ENCODE data around the gene MAP3K4.
"Not testable (repeated sequence)": the region's sequence is repeated elsewhere in the genome, so short reads cannot be mapped to it uniquely, and the experiment has no call there.

The MAP3K4 gene

DNA sequence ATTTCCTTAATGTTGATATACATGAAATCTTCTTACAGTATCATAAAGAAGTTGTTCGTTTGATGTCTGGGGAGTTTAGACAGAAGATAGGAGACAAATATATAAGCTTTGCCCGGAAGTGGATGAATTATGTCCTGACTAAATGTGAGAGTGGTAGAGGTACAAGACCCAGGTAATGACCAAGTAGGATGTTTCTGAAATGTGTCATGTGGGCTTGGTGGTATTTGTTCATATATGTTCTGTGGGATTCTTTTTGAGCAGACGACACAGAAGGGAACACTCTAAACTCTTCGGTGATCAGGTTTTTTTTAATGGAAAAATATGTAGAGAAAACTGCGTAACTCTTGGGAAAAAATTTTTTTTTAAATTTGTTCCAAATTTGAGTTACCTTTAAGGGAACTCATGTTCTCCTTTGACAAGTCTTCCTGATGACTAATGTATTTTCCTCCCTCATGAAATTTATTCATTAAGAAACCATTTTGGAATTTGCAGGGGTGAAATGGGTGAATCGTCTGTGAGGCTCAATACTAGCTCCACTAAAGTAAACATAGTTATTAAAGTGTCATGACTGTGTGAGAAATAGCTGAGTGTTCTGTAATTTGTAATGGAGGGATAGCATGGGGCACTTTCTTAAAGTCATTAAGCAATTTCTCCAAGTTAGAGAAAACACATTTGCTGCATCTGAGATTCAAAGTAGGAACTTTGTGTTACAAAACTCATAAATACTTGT, 100.6 kb downstream of the MAP3K4 start:
- no peak for DNase-seq

DNA sequence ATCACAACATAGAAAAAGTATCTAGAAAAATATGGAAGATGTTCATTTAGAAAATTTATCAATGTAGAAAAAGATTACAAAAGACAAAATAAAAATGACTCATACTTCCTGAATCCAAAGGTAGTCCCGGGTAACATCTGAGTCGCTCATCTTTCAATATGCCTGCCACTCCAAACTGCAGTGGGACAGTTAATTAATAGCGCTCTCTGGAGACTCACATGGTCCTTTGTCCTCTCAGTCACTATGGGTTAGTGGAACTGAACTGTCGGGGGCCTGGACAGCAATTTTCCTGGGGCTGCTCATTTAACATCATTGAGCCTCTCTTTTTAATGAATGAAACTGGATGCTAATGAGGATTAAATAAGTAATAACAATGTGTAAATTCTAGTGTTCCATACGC, 103.4 kb downstream of the MAP3K4 start:
- DNase-seq, result no peak

- no peak for DNase-seq
Observed at GRCh38 chr6:161095916-161096315, 104.3 kb downstream of the MAP3K4 start.

GRCh38 chr6:161100072-161100471, 108.5 kb downstream of the MAP3K4 start:
- DNase-seq, result no peak

- no peak for DNase-seq
Observed at GRCh38 chr6:161101517-161101916, 109.9 kb downstream of the MAP3K4 start.

GRCh38 chr6:161103475-161103874, 111.9 kb downstream of the MAP3K4 start:
- DNase-seq, result no peak

DNA sequence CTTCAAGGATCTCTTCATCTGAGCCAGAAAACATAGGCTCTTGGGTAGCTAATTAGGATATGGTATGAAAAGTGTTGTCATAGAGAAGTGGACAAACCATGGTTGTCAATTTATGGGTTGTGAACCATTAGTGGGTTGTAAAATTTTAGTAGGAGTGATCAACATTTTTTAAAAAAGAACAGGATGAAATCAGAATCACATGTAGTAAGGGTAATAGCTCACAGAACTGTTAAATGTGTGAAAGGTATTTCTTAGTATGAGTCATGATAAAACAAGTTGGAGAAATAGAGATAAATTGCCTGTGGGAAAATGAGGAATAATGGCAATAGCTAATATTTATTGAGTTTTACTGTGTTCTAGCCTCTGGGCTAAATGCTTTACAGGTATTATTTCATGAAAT, 113.4 kb downstream of the MAP3K4 start:
- DNase-seq, result no peak

DNA sequence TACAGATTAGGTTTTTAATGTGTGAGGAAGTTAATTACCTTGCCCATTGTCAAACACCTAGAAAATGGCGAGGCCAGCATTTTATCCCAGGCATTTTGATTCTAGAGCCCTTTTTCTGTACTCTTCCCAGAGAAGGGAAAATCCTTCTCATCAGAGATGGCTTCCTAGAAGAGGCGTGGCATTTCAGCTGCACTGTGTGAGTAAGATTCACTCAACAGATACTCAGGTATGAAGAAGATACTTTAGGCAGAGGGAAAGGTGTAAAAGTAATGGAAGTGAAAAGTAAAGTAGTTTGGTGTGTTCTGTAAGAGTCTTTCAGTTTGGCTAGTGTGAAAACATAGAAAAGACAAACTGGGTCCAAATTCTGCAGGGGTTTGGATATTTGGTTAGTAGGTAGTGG, 113.8 kb downstream of the MAP3K4 start:
- no peak for DNase-seq

- no peak for DNase-seq
Observed at GRCh38 chr6:161107779-161108730, 116.5 kb downstream of the MAP3K4 start.

DNA sequence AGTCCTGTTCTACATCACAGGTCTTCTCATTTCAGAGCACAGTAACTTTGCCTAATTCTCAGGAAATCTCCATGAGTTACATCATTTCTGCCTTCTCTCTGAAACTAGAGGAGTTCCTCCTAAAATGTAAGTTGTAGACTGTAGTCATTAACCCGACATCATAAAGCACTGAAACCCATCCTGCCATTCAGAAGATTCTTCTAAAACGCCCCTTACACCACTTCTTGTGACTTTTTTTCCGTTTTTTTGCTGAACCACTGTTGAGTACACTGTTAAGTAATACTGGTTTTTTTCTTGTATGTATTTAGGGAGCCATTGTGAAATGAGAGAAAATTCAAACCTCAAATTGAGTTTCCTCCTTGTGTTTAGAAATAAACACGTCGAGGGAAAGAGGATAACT, 117.3 kb downstream of the MAP3K4 start:
- DNase-seq, result no peak

DNA sequence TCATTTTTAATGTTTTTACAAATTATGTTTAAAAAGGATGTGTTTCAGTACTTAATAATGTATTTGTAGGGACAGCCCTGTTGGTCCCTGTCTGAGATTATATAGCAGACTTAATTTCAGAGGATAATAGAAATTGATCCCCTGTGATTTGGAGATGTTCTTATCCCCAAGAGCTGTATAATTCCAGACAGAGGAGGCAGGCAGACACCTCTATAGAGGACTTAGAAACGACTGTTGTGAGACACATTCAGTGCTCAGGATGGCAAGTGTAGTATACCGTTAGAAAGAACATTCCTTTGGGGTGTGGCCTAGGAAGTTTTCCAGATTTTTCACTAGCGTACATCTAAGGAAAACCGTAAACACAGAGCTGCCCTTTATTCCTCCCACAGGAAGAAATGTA, 117.8 kb downstream of the MAP3K4 start:
- no peak for DNase-seq

DNA sequence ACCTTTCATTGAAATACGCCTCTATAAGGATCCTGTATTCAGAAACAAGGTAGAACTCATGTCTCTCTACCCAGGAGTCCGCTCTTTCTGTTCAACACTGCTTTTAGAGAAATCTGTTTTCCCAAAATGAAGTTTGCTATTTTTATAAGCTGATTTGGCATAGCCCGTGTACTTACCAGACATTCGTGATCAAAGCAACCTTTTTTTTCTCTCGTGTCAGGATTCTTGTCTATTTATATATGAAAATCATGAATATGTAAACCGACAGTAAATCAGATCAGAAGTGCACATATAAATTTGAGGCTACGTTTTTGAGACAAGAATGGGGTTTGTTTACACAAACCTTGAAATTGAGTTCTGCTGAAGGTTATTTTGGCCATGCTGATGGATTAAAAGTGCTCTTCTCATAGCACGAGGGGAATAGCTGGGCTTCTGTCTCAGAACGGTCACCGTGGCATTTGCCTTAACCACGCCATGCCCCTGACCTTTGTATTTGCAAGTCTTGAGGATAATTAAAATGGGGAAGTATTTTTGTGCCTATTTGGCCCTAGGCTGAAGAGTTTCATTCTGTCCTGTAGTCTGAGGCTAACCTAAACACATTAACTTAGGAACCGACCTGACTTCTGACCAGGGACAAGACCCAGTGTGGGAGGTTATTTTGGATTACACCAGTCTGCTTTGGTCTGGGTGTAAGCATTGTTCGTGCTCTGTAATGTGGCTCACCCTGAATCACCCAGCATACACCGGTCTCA, 118.6 kb downstream of the MAP3K4 start:
- DNase-seq, result no peak

DNA sequence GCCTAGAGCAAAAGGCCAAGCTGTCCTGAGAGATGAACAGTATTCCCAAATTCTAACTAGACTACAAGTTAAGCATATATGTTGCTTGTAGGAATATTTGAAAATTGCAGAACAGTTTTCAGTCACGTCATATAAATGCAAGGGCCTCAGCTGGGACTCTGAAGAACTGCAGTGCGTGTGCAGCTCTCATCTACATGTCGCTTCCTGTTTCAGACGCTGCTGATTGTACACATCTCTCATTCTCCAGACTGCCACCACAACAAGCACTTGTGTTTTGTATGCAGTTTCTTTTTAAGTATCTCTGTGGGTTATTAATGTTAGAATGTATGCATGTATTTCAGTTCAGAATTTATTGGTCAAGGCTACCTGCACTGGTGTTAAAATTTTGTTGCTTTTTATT, 119.7 kb downstream of the MAP3K4 start:
- DNase-seq, result no peak

DNA sequence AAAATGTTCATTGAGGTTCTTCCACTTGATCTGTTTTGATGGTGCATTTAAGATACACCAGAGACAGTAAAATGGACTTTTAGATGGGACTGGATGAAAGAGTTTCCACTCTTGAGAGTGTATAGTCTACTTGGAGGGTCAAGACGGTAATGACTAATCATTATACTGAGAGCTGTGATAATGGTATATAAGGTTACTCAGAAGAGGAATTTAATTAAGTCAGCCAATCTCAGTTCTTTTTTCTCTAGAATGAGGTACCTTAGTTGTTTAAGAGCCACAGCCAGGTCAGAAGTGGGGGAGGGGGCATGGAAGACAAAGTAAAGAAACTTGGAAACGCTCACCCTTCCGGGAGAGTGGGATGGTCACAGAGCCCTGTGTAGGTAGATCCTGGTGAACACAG, 123.9 kb downstream of the MAP3K4 start:
- no peak for DNase-seq

DNA sequence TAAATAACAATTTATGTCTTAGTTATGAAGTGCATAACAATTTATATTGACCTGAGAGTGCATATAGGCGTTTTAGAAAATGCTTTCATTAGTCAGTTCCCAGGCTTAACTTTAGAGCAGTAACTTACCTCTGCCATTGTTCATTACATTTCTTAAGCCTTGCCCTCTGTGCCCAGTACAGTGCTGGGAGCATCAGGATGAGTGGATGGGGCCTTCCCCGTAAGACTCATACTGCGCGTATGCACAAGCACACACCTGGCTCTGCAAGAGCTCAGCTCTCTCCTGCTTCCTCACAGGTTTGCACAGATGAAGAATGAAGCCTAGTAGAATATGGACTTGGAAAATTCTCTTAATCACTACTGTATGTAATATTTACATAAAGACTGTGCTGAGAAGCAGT, 125.0 kb downstream of the MAP3K4 start:
- no peak for DNase-seq

GRCh38 chr6:161117308-161117707, 125.7 kb downstream of the MAP3K4 start:
- no peak for DNase-seq

- DNase-seq, result no peak
Observed at GRCh38 chr6:161117942-161118341, 126.4 kb downstream of the MAP3K4 start.

DNA sequence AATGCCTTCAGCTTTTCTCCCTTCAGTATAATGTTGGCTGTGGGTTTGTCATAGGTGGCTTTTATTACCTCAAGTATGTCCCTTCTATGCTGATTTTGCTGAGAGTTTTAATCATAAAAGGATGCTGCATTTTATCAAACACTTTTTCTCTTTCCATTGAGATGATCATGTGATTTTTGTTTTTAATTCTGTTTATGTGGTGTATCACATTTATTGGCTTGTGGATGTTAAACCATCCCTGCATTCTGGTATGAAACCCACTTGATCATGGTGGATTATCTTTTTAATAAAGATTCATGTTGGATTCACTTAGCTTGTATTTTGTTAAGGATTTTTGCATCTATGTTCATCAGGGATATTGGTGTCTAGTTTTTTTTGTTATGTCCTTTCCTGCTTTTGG, 131.8 kb downstream of the MAP3K4 start:
- not testable (repeated sequence) for DNase-seq

DNA sequence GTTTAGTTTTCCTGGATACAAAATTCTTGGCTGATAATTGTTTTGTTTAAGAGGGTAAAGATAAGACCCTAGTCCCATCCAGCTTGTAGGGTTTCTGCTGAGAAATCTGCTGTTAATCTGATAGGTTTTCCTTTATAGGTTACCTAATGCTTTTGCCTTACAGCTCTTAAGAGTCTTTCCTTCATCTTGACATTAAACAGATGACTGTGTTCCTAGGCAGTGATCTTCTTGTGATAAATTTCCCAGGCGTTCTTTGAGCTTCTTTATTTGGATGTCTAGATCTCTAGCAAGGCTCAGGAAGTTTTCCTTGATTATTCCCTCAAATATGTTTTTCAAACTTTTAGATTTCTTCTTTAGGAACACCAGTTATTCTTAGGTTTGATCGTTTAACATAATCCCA, 134.0 kb downstream of the MAP3K4 start:
- no peak for DNase-seq

DNA sequence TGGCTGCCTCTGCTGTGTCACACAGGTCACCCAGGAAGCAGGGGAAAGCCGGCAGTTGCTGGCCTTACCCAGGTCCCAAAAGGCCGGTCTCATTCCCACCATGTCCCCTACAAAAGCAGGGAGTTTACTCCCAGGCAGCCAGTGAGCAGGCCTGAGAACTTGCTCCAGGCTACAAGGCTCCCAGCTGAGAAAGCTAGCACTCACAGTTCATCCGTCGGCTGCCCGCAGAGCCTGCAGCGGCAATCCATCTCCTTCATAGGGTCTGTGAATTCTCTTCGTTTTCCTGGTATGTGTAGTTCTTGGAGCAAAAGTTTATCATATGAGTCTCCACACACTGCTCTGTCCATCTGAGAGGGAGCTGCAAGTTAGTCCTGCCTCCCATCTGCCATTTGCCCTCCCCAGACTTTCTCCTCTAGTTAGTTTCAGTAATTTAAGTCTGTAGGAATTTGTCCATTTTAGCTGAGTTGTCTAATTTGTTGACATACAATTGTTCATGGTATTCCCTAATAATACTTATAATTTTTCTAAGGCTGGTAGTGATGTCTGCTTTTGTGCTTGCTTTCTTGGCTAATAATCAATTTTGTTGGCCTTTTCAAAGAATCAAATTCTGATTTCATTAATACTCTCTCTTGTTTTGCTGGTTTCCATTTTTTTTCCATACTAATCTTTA, 135.6 kb downstream of the MAP3K4 start:
- DNase-seq, result no peak

DNA sequence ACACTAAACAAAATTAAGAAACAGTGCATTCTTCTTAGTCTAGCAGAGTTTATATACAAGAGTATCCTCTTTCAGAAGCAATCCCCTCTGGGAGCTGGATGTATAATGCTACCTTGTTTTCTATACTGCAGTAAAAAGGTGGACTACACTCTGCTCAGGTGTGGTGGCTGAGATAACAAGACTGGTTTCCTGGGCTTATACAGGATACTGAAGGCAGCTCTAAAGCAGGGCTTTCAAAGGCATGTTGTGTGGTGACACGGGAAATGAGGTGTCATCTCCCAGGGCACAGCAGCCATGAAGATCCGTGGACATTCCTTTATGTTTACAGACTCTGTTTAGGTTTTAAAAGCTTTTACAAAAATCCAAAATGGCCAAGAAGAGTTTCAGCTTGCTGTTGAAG, 136.7 kb downstream of the MAP3K4 start:
- no peak for DNase-seq

DNA sequence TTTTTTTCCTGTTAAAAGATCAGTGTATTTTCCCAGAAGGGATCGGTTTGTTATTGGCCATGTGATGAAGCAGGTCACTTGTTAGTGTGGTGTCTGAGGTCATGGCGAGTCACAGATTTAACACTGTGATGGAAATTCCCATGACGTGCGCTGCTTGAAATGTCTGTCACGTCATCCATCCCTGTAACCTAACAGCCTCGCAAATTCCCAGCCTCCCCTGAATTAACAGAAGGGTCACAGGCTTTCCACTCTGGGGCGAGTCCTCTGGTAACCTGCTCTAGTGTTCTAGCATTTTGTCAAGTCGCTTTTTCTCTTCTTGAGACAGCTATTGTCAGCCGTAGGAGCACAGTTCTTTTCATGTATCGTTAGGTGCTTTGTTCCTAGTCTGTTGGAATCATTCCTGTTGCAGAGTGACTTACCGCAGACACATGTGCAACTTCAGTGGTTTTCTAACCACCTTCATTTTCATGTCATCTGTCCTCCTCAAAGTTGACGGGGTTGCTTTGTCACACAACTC, 137.2 kb downstream of the MAP3K4 start:
- no peak for DNase-seq

DNA sequence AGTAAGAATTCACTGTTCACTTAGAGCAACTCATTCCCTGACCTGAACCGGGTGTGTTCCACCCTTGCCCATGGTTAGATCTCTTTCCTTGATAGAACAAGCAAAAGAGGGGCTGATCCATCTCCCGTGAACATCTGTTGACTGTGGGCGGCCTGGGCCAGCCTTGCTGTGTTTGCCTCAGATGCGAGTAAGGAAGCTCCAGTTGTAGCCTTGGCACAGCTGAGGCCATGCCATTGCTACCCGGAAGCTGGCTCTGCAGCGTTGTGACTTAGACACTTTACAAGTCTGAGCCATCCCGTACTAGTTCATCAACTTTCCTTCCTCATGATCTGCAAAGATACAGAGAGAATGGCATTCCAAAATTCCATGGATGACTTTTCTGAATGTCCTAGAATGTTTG, 139.0 kb downstream of the MAP3K4 start:
- DNase-seq, result no peak

All from left hindlimb (tissue), 1 donor.